Stimulated activated CD8-positive, alpha-beta memory T cell treated with anti-CD3 and anti-CD28 coated beads, Interleukin-15, amount 100 ng/mL, for 24 hours (primary cell): ENCODE data around the gene SLC16A7.
A peak's percentile ranks its signal among the peaks of the same experiment; 100 is the strongest.
"Not testable (repeated sequence)": the region's sequence is repeated elsewhere in the genome, so short reads cannot be mapped to it uniquely, and the experiment has no call there.

Source experiments
- DNase-seq: peaks from one replicate; pipeline ENCODE4 v3.0.0-alpha.2; 2020; ENCODE audit warnings: low read depth

Gene SLC16A7

GRCh38 chr12:59595883-59596540, at the start of gene SLC16A7:
Gene SLC16A7 (plus strand): TSS chr12:59596029. CDS start chr12:59704802, 108,773 bp downstream.
- peak; percentile 61 for DNase-seq

- DNase-seq: no peak
Measured at GRCh38 chr12:59548930-59549329, 46.9 kb upstream of the SLC16A7 start.

GRCh38 chr12:59559696-59560095, 36.1 kb upstream of the SLC16A7 start:
- no peak for DNase-seq

GRCh38 chr12:59570145-59570544, 25.7 kb upstream of the SLC16A7 start:
- no peak for DNase-seq

- DNase-seq: no peak
Measured at GRCh38 chr12:59574406-59574805, 21.4 kb upstream of the SLC16A7 start.

GRCh38 chr12:59575826-59576225, 20.0 kb upstream of the SLC16A7 start:
- DNase-seq: no peak

- no peak for DNase-seq
Measured at GRCh38 chr12:59578254-59578653, 17.6 kb upstream of the SLC16A7 start.

- no peak for DNase-seq
Measured at GRCh38 chr12:59579631-59580030, 16.2 kb upstream of the SLC16A7 start.

GRCh38 chr12:59580050-59580449, 15.8 kb upstream of the SLC16A7 start:
- DNase-seq: no peak

- DNase-seq: no peak
Measured at GRCh38 chr12:59583003-59583712, 12.7 kb upstream of the SLC16A7 start.

GRCh38 chr12:59587710-59588109, 8.1 kb upstream of the SLC16A7 start:
- no peak for DNase-seq

GRCh38 chr12:59593761-59594160, 2.1 kb upstream of the SLC16A7 start:
- DNase-seq: no peak

- DNase-seq: no peak
Measured at GRCh38 chr12:59594943-59595500, 807 bp upstream of the SLC16A7 start.

GRCh38 chr12:59595565-59595882, 305 bp upstream of the SLC16A7 start:
- no peak for DNase-seq

- peak; percentile 3 for DNase-seq
Measured at GRCh38 chr12:59597385-59597781, 1.6 kb downstream of the SLC16A7 start.

- DNase-seq: no peak
Measured at GRCh38 chr12:59600171-59600570, 4.3 kb downstream of the SLC16A7 start.

- DNase-seq: no peak
Measured at GRCh38 chr12:59603754-59604153, 7.9 kb downstream of the SLC16A7 start.

- DNase-seq: not testable (repeated sequence)
Measured at GRCh38 chr12:59612823-59613434, 17.1 kb downstream of the SLC16A7 start.

GRCh38 chr12:59615392-59616165, 19.8 kb downstream of the SLC16A7 start:
- no peak for DNase-seq

- DNase-seq: no peak
Measured at GRCh38 chr12:59619461-59620240, 23.8 kb downstream of the SLC16A7 start.

- no peak for DNase-seq
Measured at GRCh38 chr12:59620326-59620725, 24.5 kb downstream of the SLC16A7 start.
